Upper lobe of left lung (tissue), 6 donors: Measurements from ENCODE around the gene NTF4. TPM values are rescaled to one million over a fixed set of nuclear protein-coding genes. Genes with fewer than 3 reads are reported as not detected.
"Not testable (repeated sequence)": the region's sequence is repeated elsewhere in the genome, so short reads cannot be mapped to it uniquely, and the experiment has no call there.

ENCODE experiments used
- ATAC-seq, 2 donors: fragments of 200-7000 bp; cut with Tn5 transposase; one replicate each; pipeline ENCODE4 v1.9.1; 2022; ENCODE audit warnings: mild to moderate bottlenecking in 2 of 2, moderate library complexity in 2 of 2; ENCODE audit not compliant: low FRiP score in 2 of 2
- DNase-seq, 2 donors: peaks; one replicate each; pipeline ENCODE4 v3.0.0-alpha.2; 2019 to 2020
- H3K27ac ChIP-seq, 4 donors: fragments of 200-600 bp; sonication (generic); one replicate each; pipeline ENCODE4 v1.5.1; 2016 to 2019
- H3K27me3 ChIP-seq, 4 donors: fragments of 200-600 bp; sonication (generic); one replicate each; pipeline ENCODE4 v1.5.1; 2017 to 2019
- H3K36me3 ChIP-seq, 4 donors: fragments of 200-600 bp; sonication (generic); one replicate each; pipeline ENCODE4 v1.5.1; 2016 to 2019
- H3K4me1 ChIP-seq, 4 donors: fragments of 200-600 bp; sonication (generic); one replicate each; pipeline ENCODE4 v1.5.1; 2018 to 2019
- H3K4me3 ChIP-seq, 4 donors: fragments of 200-600 bp; sonication (generic); one replicate each; pipeline ENCODE4 v1.5.1; 2017 to 2019; ENCODE audit warnings: mild to moderate bottlenecking in 2 of 4, moderate library complexity in 1 of 4
- H3K9me3 ChIP-seq, 4 donors: fragments of 200-600 bp; sonication (generic); one replicate each; pipeline ENCODE4 v1.5.1; 2018 to 2019
- EP300 ChIP-seq, 4 donors: sonication (generic); formaldehyde crosslinking; IDR thresholded peaks; one replicate each; pipeline ENCODE4 v1.5.1; 2017; ENCODE audit warnings: antibody characterized with exemption in 4 of 4, control low read depth in 2 of 4
- POLR2A ChIP-seq, 4 donors: fragments of 450-650 bp; IDR thresholded peaks; one replicate each; pipeline ENCODE4 v1.5.1; 2016 to 2017; ENCODE audit warnings: antibody characterized with exemption in 4 of 4, mild to moderate bottlenecking in 2 of 4
- POLR2AphosphoS5 ChIP-seq, 2 donors: sonication (generic); formaldehyde crosslinking; IDR thresholded peaks; one replicate each; pipeline ENCODE4 v1.5.1; 2017; ENCODE audit warnings: antibody characterized with exemption in 2 of 2
- WGBS, 2 donors: methylation state at CpG; one replicate each; pipeline ENCODE4 v1.1.5; 2017 to 2018; 5-methylcytosine and 5-hydroxymethylcytosine counted together
- total RNA-seq, 6 donors: library from RNA; depleted of rRNA in 4 of 6; stranded (reverse); fragments of >200 nt in 4 of 6; gene quantifications; one replicate each; pipeline versions ENCODE4 v1.1.0 to v1.2.1, GENCODE V29; 2016 to 2021
- TF ChIP-seq, protein P1 (sequence below), 6 experiments: fragments of 450-650 bp in 4 of 6; fragments of 200-600 bp in 2 of 6; sonication (generic) in 2 of 6; IDR thresholded peaks; one replicate each; pipeline ENCODE4 v1.5.1; 2016 to 2019; ENCODE audit warnings: antibody characterized with exemption in 6 of 6
- donor health status: DM: no; HTN: no; CAD: no; lungs with moderate emphysema.
- donor health status: DM: no; HTN: yes; CAD: no; lungs with severe emphysema.

NTF4 gene
- total RNA-seq, 6 donors from 2014 or later, result 1.2 to 10.5 (median 4.9) TPM

- H3K27ac ChIP-seq, result peak overlapping the region; percentile 89 to 95 (median 92)
- H3K9me3 ChIP-seq, result no peaks in the 10 kb centered on the region
- no peak for ATAC-seq
Measured at GRCh38 chr19:49084206-49085019, 19.8 kb upstream of the NTF4 start.

DNA sequence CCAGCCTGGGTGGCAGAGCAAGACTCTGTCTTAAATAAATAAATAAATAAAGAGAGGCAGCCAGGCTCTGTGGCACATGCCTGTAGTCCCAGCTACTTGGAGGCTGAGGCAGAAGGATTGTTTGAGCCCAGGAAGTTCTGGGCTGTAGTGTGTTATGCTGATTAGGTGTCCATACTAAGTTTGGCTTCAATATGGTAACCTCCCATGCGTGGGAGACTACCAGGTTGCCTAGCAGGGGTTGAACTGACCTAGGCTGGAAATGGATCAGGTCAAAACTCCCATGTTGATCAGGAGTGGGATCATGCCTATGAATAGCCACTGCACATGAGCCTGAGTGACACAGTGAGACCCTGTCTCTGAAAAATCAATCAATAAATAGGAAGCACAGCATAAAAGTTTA lies 16.7 kb upstream of the NTF4 start:
- DNase-seq, result no peak
- Histone ChIP-seq H3K36me3 (no peaks in the 10 kb centered on the region), H3K27ac (no peak overlapping the region), H3K9me3 (no peaks in the 10 kb centered on the region), H3K27me3 (no peaks in the 10 kb centered on the region), H3K4me3 (no peak overlapping the region), H3K4me1 (peaks cover 4 to 10% (median 8%) of the 10 kb centered on the region in 4 donors)
- ATAC-seq, result no peak
- TF ChIP-seq EP300 (IDR thresholded peaks at IDR 0.05), result no peak
- TF ChIP-seq POLR2A (IDR thresholded peaks at IDR 0.05), result no peak
- no peak for TF ChIP-seq POLR2AphosphoS5 (IDR thresholded peaks at IDR 0.05)
- TF ChIP-seq, protein P1, sequence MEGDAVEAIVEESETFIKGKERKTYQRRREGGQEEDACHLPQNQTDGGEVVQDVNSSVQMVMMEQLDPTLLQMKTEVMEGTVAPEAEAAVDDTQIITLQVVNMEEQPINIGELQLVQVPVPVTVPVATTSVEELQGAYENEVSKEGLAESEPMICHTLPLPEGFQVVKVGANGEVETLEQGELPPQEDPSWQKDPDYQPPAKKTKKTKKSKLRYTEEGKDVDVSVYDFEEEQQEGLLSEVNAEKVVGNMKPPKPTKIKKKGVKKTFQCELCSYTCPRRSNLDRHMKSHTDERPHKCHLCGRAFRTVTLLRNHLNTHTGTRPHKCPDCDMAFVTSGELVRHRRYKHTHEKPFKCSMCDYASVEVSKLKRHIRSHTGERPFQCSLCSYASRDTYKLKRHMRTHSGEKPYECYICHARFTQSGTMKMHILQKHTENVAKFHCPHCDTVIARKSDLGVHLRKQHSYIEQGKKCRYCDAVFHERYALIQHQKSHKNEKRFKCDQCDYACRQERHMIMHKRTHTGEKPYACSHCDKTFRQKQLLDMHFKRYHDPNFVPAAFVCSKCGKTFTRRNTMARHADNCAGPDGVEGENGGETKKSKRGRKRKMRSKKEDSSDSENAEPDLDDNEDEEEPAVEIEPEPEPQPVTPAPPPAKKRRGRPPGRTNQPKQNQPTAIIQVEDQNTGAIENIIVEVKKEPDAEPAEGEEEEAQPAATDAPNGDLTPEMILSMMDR (IDR thresholded peaks at IDR 0.05), result no peak
- 60% methylated on average over 1 of the region's 1 CpG; no CpG with 5 or more reads in 1 of the 2 donors for WGBS, 2 donors

More at GRCh38 chr19:49084206-49085019, 19.8 kb upstream of the NTF4 start:
- H3K36me3 ChIP-seq, result peaks cover 0 to 20% (median 14%) of the 10 kb centered on the region in 4 donors
- TF ChIP-seq POLR2AphosphoS5 (IDR thresholded peaks at IDR 0.05), result no peak
- TF ChIP-seq EP300 (IDR thresholded peaks at IDR 0.05), result no peak
- TF ChIP-seq POLR2A (IDR thresholded peaks at IDR 0.05), result no peak
- TF ChIP-seq, protein P1 (IDR thresholded peaks at IDR 0.05), result no peak
- no peaks in the 10 kb centered on the region for H3K27me3 ChIP-seq
- H3K4me1 ChIP-seq, result peaks cover 19 to 38% (median 23%) of the 10 kb centered on the region in 4 donors
- WGBS, 2 donors, result 74% methylated on average over 26 of the region's 26 CpGs
- peak overlapping the region in 3 of 4 donors; percentile 93 to 100 (median 98) for H3K4me3 ChIP-seq
- DNase-seq, result no peak

DNA sequence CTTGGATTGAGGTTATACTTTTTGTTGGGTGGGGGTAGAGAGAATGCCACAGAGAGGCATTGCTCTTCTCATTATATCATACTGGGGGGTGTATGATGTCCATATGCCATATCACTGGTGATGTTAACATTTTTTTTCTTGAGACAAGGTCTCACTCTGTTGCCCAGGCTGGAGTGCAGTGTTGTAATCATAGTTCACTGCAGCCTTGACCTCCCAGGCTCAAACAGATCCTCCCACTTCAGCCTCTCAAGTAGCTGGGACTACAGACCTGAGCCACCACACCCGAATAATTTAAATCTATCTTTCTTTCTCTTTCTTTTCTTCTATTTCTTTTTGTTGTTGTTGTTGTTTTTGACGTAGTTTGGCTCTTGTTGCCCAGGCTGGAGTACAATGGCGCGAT lies 15.8 kb upstream of the NTF4 start:
- H3K9me3 ChIP-seq, result no peaks in the 10 kb centered on the region
- ATAC-seq (no peak), DNase-seq (no peak)
- H3K4me1 ChIP-seq, result peaks cover 0 to 5% (median 5%) of the 10 kb centered on the region in 4 donors
- 79 to 85% methylated on average over 4 of the region's 4 CpGs for WGBS, 2 donors
- H3K27me3 ChIP-seq, result no peaks in the 10 kb centered on the region
- no peak overlapping the region for H3K27ac ChIP-seq
- H3K36me3 ChIP-seq, result no peaks in the 10 kb centered on the region
- no peak overlapping the region for H3K4me3 ChIP-seq
- TF ChIP-seq POLR2AphosphoS5 (IDR thresholded peaks at IDR 0.05) (no peak), EP300 (IDR thresholded peaks at IDR 0.05) (no peak), POLR2A (IDR thresholded peaks at IDR 0.05) (no peak)
- TF ChIP-seq, protein P1 (IDR thresholded peaks at IDR 0.05), result no peak

GRCh38 chr19:49074869-49075268 lies 10.3 kb upstream of the NTF4 start:
- not testable (repeated sequence) for H3K4me3 ChIP-seq, H3K9me3 ChIP-seq, H3K27ac ChIP-seq, ATAC-seq, H3K36me3 ChIP-seq
- H3K4me1 ChIP-seq, result peaks cover 0 to 17% (median 3%) of the 10 kb centered on the region in 4 donors
- DNase-seq, result peak in 1 of 2 donors; percentile 77
- peaks cover 0 to 30% (median 15%) of the 10 kb centered on the region in 4 donors for H3K27me3 ChIP-seq
- TF ChIP-seq, protein P1 (IDR thresholded peaks at IDR 0.05), result peak; percentile 64 to 85 (median 71)
- WGBS, 2 donors, result 14 to 16% methylated on average over 9 of the region's 9 CpGs
